OCI-LY1 (cell line): ENCODE measurements around the gene SURF4.

Experiments
- CTCF ChIP-seq: fragments of 200-600 bp; sonication (generic), shearing (Covaris generic); IDR thresholded peaks from 2 replicates; pipeline ENCODE4 v1.5.1; 2017; ENCODE audit warnings: mild to moderate bottlenecking, antibody characterized with exemption, low read length, moderate library complexity, mixed read lengths
- EZH2 ChIP-seq: fragments of 200-600 bp; sonication (generic), shearing (Covaris generic); IDR thresholded peaks from 2 replicates; pipeline ENCODE4 v1.8.0; 2017; ENCODE audit warnings: borderline replicate concordance, mixed run types, mild to moderate bottlenecking, antibody characterized with exemption, low read length, moderate library complexity, mixed read lengths

GRCh38 chr9:133351526-133351907 lies 24.3 kb downstream of the SURF4 start:
- TF ChIP-seq CTCF (no peak), EZH2 (no peak)
